Measurements from ENCODE around the gene HMGCLL1. TPM values are rescaled to one million over a fixed set of nuclear protein-coding genes. Genes with fewer than 3 reads are reported as not detected.

Gene HMGCLL1
- polyA plus RNA-seq, 1 experiment = 0.15 TPM

DNA sequence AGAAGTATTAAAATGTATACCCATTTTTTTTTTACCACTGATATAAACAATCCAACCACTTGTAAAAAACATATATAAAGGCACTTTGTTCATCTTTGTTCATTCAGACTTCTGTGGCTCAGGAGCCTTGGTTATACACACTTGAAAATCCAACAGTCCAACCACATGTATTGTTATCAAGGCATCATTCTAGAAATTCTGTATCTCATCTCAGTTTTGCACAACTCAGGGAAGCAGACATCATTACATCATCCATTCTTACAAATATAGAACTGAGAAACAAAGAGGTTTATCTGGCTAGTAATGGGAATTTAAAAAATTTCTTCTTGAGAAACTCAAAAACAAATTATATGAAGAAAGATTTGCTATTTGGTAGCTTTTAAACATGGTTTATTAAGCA, 88.1 kb downstream of the HMGCLL1 start:
- no peak for DNase-seq (ENCODE audit: low read depth, low spot score)
- ChIA-PET CTCF (interaction anchor here (0.8 kb wide), 1 partner anchor 45 kb away, joined by 3 read pairs; no protein-coding TSS in a partner anchor), POLR2A (no interaction called here)
- Histone ChIP-seq H3K9me3 (ENCODE audit: control insufficient read depth, insufficient read depth, low read length) (no peaks in the 10 kb centered on the region), H3K27ac (ENCODE audit: low read depth, low read length) (no peak overlapping the region), H3K27me3 (ENCODE audit: control insufficient read depth, insufficient read depth, low read length) (no peaks in the 10 kb centered on the region), H3K4me3 (ENCODE audit: low read depth, low read length) (no peak overlapping the region)
- TF ChIP-seq CTCF (IDR thresholded peaks at IDR 0.05; ENCODE audit: low read depth, low read length) = no peak

DNA sequence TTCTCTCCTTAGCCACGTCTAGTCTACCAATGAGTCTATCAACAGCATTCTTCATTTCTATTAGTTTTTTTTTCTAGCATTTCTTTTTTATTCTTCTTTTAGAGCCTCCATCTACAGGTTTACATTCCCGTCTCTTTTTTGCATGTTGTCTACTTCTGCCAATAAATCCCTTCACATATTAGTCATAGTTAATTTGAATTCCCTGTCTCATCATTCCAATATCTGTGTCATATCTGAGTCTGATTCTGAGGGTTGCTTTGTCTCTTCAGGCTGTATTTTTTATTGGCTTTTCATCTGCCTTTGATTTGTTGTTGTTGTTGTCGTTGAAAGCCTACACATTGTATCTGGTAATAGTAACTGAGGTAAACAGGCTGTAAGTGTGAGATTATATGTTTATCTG, 104.6 kb downstream of the HMGCLL1 start:
- TF ChIP-seq CTCF (IDR thresholded peaks at IDR 0.05; ENCODE audit: low read depth, low read length) = no peak

GRCh38 chr6:55473722-55474121, 105.3 kb downstream of the HMGCLL1 start:
- no peak for DNase-seq (ENCODE audit: low read depth, low spot score)
- no peak overlapping the region for H3K4me3 ChIP-seq (ENCODE audit: low read depth, low read length)
- no peaks in the 10 kb centered on the region for H3K9me3 ChIP-seq (ENCODE audit: control insufficient read depth, insufficient read depth, low read length)
- no peak for TF ChIP-seq CTCF (IDR thresholded peaks at IDR 0.05; ENCODE audit: low read depth, low read length)
- CTCF ChIA-PET = no interaction called here
- POLR2A ChIA-PET = no interaction called here
- H3K27ac ChIP-seq (ENCODE audit: low read depth, low read length) = no peak overlapping the region
- no peaks in the 10 kb centered on the region for H3K27me3 ChIP-seq (ENCODE audit: control insufficient read depth, insufficient read depth, low read length)

More for the DNA sequence above, 104.6 kb downstream of the HMGCLL1 start:
- ChIA-PET POLR2A (no interaction called here), CTCF (no interaction called here)
- DNase-seq (ENCODE audit: low read depth, low spot score) = no peak
- H3K4me3 ChIP-seq (ENCODE audit: low read depth, low read length) = no peak overlapping the region
- H3K27ac ChIP-seq (ENCODE audit: low read depth, low read length) = no peak overlapping the region
- H3K9me3 ChIP-seq (ENCODE audit: control insufficient read depth, insufficient read depth, low read length) = no peaks in the 10 kb centered on the region
- H3K27me3 ChIP-seq (ENCODE audit: control insufficient read depth, insufficient read depth, low read length) = no peaks in the 10 kb centered on the region

DNA sequence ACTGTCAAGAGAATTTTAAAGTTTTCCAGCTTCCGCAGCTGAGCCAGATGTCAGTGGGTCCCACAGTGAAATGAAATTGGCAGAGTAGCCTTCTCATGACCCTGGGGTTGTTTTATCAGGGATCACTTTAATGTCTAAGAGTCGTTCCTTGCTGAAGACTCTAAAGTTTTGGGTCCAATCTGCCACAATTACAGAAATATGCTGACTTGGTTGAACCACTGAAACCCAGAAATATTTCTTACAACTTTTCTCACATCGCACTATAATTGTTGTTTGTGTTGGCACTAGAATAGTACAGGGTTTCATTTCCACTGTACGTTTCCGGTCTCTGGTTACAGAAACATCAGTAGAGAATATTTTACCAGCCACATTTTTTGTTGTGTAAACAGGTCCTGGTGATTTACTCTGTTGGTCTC, 109.0 kb downstream of the HMGCLL1 start:
- ChIA-PET POLR2A (no interaction called here), CTCF (no interaction called here)
- Histone ChIP-seq H3K4me3 (ENCODE audit: low read depth, low read length) (no peak overlapping the region), H3K27me3 (ENCODE audit: control insufficient read depth, insufficient read depth, low read length) (no peaks in the 10 kb centered on the region), H3K27ac (ENCODE audit: low read depth, low read length) (no peak overlapping the region), H3K9me3 (ENCODE audit: control insufficient read depth, insufficient read depth, low read length) (no peaks in the 10 kb centered on the region)
- TF ChIP-seq CTCF (IDR thresholded peaks at IDR 0.05; ENCODE audit: low read depth, low read length) = no peak
- DNase-seq (ENCODE audit: low read depth, low spot score) = no peak

- TF ChIP-seq CTCF (IDR thresholded peaks at IDR 0.05; ENCODE audit: low read depth, low read length) = no peak
- ChIA-PET CTCF (no interaction called here), POLR2A (no interaction called here)
- DNase-seq (ENCODE audit: low read depth, low spot score) = no peak
- Histone ChIP-seq H3K27ac (ENCODE audit: low read depth, low read length) (no peak overlapping the region), H3K9me3 (ENCODE audit: control insufficient read depth, insufficient read depth, low read length) (no peaks in the 10 kb centered on the region), H3K27me3 (ENCODE audit: control insufficient read depth, insufficient read depth, low read length) (no peaks in the 10 kb centered on the region), H3K4me3 (ENCODE audit: low read depth, low read length) (no peak overlapping the region)
Observed at GRCh38 chr6:55456016-55456415, 123.0 kb downstream of the HMGCLL1 start.
